Effector CD4-positive, alpha-beta T cell (primary cell): ENCODE data around the gene CARNS1.

Source experiments
- DNase-seq: peaks from one replicate; pipeline ENCODE4 v3.0.0-alpha.2; 2020
- total RNA-seq: gene quantifications from one replicate; lab custom pipeline; 2026; lab: John Stamatoyannopoulos, UW

CARNS1 gene
- 22.1 reads per million, percentile 49 among the genes with 10 or more reads in this experiment for total RNA-seq

- DNase-seq, result no peak
Observed at GRCh38 chr11:67415501-67416304, at the start of gene CARNS1. CARNS1 (plus strand) TSS chr11:67415678; CDS start chr11:67416200, 522 bp downstream.

- no peak for DNase-seq
Observed at GRCh38 chr11:67365736-67366444, 49.6 kb upstream of the CARNS1 start.

GRCh38 chr11:67366546-67366945 is 48.9 kb upstream of the CARNS1 start:
- no peak for DNase-seq

GRCh38 chr11:67366961-67367760 is 48.3 kb upstream of the CARNS1 start:
- no peak for DNase-seq

- no peak for DNase-seq
Observed at GRCh38 chr11:67367761-67368227, 47.7 kb upstream of the CARNS1 start.

GRCh38 chr11:67368621-67369020 is 46.9 kb upstream of the CARNS1 start:
- DNase-seq, result no peak

GRCh38 chr11:67369275-67369674 is 46.2 kb upstream of the CARNS1 start:
- no peak for DNase-seq

- no peak for DNase-seq
Observed at GRCh38 chr11:67369801-67370284, 45.6 kb upstream of the CARNS1 start.

GRCh38 chr11:67370351-67371076 is 45.0 kb upstream of the CARNS1 start:
- no peak for DNase-seq

GRCh38 chr11:67371189-67371910 is 44.1 kb upstream of the CARNS1 start:
- peak; percentile 28 for DNase-seq

- DNase-seq, result no peak
Observed at GRCh38 chr11:67371911-67372320, 43.6 kb upstream of the CARNS1 start.

- DNase-seq, result no peak
Observed at GRCh38 chr11:67372321-67372992, 43.0 kb upstream of the CARNS1 start.

- DNase-seq, result no peak
Observed at GRCh38 chr11:67372993-67373647, 42.4 kb upstream of the CARNS1 start, which contains the start of gene CLCF1. CLCF1 (minus strand) TSS chr11:67373598; CDS start chr11:67373539, 59 bp downstream.

- DNase-seq, result peak; percentile 79
Observed at GRCh38 chr11:67373648-67374570, 41.6 kb upstream of the CARNS1 start.

GRCh38 chr11:67374571-67375281 is 40.8 kb upstream of the CARNS1 start:
- DNase-seq, result no peak

- no peak for DNase-seq
Observed at GRCh38 chr11:67375320-67376055, 40.0 kb upstream of the CARNS1 start.

GRCh38 chr11:67376063-67376820 is 39.2 kb upstream of the CARNS1 start:
- no peak for DNase-seq
